GM19395 (cell line): ENCODE data around the gene TREM2.

Source experiments
- ATAC-seq: cut with Tn5 transposase; IDR thresholded peaks from one replicate; pipeline ENCODE4 v1.9.1; 2021; ENCODE audit warnings: mild to moderate bottlenecking, moderate library complexity; ENCODE audit not compliant: unreplicated experiment

The TREM2 gene

GRCh38 chr6:41184761-41185160, 21.8 kb upstream of the TREM2 start:
- ATAC-seq: no peak

- no peak for ATAC-seq
Observed at GRCh38 chr6:41182069-41183034, 19.4 kb upstream of the TREM2 start.

- ATAC-seq: no peak
Observed at GRCh38 chr6:41181566-41181965, 18.6 kb upstream of the TREM2 start.

- no peak for ATAC-seq
Observed at GRCh38 chr6:41179163-41179562, 16.2 kb upstream of the TREM2 start.

- ATAC-seq: no peak
Observed at GRCh38 chr6:41177695-41178094, 14.8 kb upstream of the TREM2 start.

GRCh38 chr6:41177287-41177686, 14.4 kb upstream of the TREM2 start:
- no peak for ATAC-seq

- ATAC-seq: no peak
Observed at GRCh38 chr6:41176189-41176588, 13.3 kb upstream of the TREM2 start.

GRCh38 chr6:41175084-41175483, 12.2 kb upstream of the TREM2 start:
- no peak for ATAC-seq

GRCh38 chr6:41174610-41175009, 11.7 kb upstream of the TREM2 start:
- no peak for ATAC-seq

- no peak for ATAC-seq
Observed at GRCh38 chr6:41171908-41172307, 9.0 kb upstream of the TREM2 start.

- no peak for ATAC-seq
Observed at GRCh38 chr6:41170547-41171160, 7.7 kb upstream of the TREM2 start.

- no peak for ATAC-seq
Observed at GRCh38 chr6:41167173-41167963, 4.5 kb upstream of the TREM2 start.

- no peak for ATAC-seq
Observed at GRCh38 chr6:41164551-41165120, 1.7 kb upstream of the TREM2 start.

GRCh38 chr6:41163419-41163717, 452 bp upstream of the TREM2 start:
- ATAC-seq: no peak

- no peak for ATAC-seq
Observed at GRCh38 chr6:41161851-41162552, 914 bp downstream of the TREM2 start.

GRCh38 chr6:41161380-41161779, 1.5 kb downstream of the TREM2 start:
- ATAC-seq: no peak

- no peak for ATAC-seq
Observed at GRCh38 chr6:41160933-41161332, 2.0 kb downstream of the TREM2 start.

GRCh38 chr6:41159415-41160082, 3.4 kb downstream of the TREM2 start:
- no peak for ATAC-seq

- ATAC-seq: no peak
Observed at GRCh38 chr6:41157323-41157722, 5.6 kb downstream of the TREM2 start.

GRCh38 chr6:41156771-41157170, 6.1 kb downstream of the TREM2 start:
- ATAC-seq: no peak
